Kidney (tissue), 14 donors: ENCODE measurements around the gene AK9. TPM values are rescaled to one million over a fixed set of nuclear protein-coding genes. Genes with fewer than 3 reads are reported as not detected.

Source experiments
- DNase-seq, 5 donors: peaks; one replicate each; pipeline ENCODE4 v3.0.0-alpha.2; 2013 to 2020
- FAIRE-seq: peaks from 2 replicates; lab custom pipeline; 2012; peaks lifted over from hg19 to GRCh38; lab: Jason Lieb, UNC
- H3K27ac ChIP-seq, 2 donors: one replicate each; pipeline ENCODE4 v1.7.0; 2013; ENCODE audit warnings: low read depth in 2 of 2, low read length in 2 of 2, inconsistent platforms in 1 of 2
- H3K27me3 ChIP-seq: one replicate; pipeline ENCODE4 v1.7.1; 2013; ENCODE audit warnings: low read length, inconsistent platforms; ENCODE audit not compliant: control insufficient read depth, insufficient read depth
- H3K36me3 ChIP-seq, 3 donors: one replicate each; pipeline versions ENCODE4 v1.7.0 to v1.7.1; 2013; ENCODE audit warnings: low read length in 3 of 3, control low read depth in 1 of 3, inconsistent platforms in 1 of 3; ENCODE audit not compliant: insufficient read depth in 3 of 3, control insufficient read depth in 2 of 3
- H3K4me1 ChIP-seq, 3 donors: one replicate each; pipeline versions ENCODE4 v1.7.0 to v1.7.1; 2013; ENCODE audit warnings: low read length in 3 of 3, inconsistent platforms in 1 of 3, low read depth in 1 of 3; ENCODE audit not compliant: control insufficient read depth in 2 of 3, insufficient read depth in 2 of 3
- H3K4me3 ChIP-seq, 3 donors: one replicate each; pipeline versions ENCODE4 v1.7.0 to v1.8.1; 2013; ENCODE audit warnings: low read length in 3 of 3, control low read depth in 1 of 3, inconsistent platforms in 1 of 3
- H3K9ac ChIP-seq, 3 donors: one replicate each; pipeline versions ENCODE4 v1.7.0 to v1.7.1; 2013; ENCODE audit warnings: low read length in 3 of 3, control low read depth in 1 of 3, inconsistent platforms in 1 of 3
- H3K9me3 ChIP-seq, 3 donors: one replicate each; pipeline versions ENCODE4 v1.7.0 to v1.7.1; 2013; ENCODE audit warnings: low read length in 3 of 3, control low read depth in 1 of 3, inconsistent platforms in 1 of 3; ENCODE audit not compliant: control insufficient read depth in 2 of 3, insufficient read depth in 1 of 3
- CTCF ChIP-seq: IDR thresholded peaks from 3 replicates; pipeline ENCODE4 v1.5.1; 2012; ENCODE audit warnings: mild to moderate bottlenecking, moderate library complexity, borderline replicate concordance; ENCODE audit not compliant: insufficient read depth; ENCODE audit errors: extremely low read depth
- intact Hi-C: fragments of 100-400 bp; cut with DNase I; formaldehyde crosslinking; loops from one replicate; pipeline ENCODE4 v1.11.1; 2022
- polyA plus RNA-seq: library from polyadenylated mRNA; stranded (reverse); fragments of 350-450 nt; fragmentation: Illumina TruSeq; extraction: RNeasy Lipid Tissue Mini Kit (QIAGEN cat#74804); gene quantifications from one replicate; pipeline ENCODE4 v1.2.3, GENCODE V29; 2014; ENCODE audit warnings: low read depth, low replicate concordance; ENCODE audit not compliant: insufficient read depth
- total RNA-seq: library from RNA; stranded (reverse); fragmentation: NEBNext Ultra II Directional; extraction: Animal tissue kit (Norgen Biotek cat#: 25700); gene quantifications from one replicate; pipeline ENCODE4 v1.2.1, GENCODE V29; 2021
- donor health status: control.
- donor health status: control.
- donor health status: control.
- donor health status: control.
- donor health status: control.
- donor health status: DM: yes; HTN: yes; CAD: no.
- donor health status: Normal renal cell carcinoma (clear cell type).

AK9 gene
- total and polyA plus RNA-seq, 2 donors from 2014 or later, result 4.6 to 10.9 TPM

GRCh38 chr6:109449064-109449794, 241.8 kb downstream of the AK9 start:
- Histone ChIP-seq H3K36me3 (peaks cover 0 to 9% (median 3%) of the 10 kb centered on the region in 3 donors), H3K9me3 (no peaks in the 10 kb centered on the region), H3K4me1 (peaks cover 0 to 4% (median 0%) of the 10 kb centered on the region in 3 donors), H3K27me3 (no peaks in the 10 kb centered on the region), H3K4me3 (no peak overlapping the region), H3K27ac (no peak overlapping the region), H3K9ac (no peak overlapping the region)
- FAIRE-seq, result no peak
- intact Hi-C loops, result no loop called here
- no peak for TF ChIP-seq CTCF
- no peak for DNase-seq

GRCh38 chr6:109448615-109449014, 242.4 kb downstream of the AK9 start:
- H3K36me3 ChIP-seq, result peaks cover 0 to 9% (median 3%) of the 10 kb centered on the region in 3 donors
- no peak for TF ChIP-seq CTCF
- H3K27ac ChIP-seq, result no peak overlapping the region
- H3K4me3 ChIP-seq, result no peak overlapping the region
- H3K9me3 ChIP-seq, result no peaks in the 10 kb centered on the region
- intact Hi-C loops, result no loop called here
- H3K27me3 ChIP-seq, result no peaks in the 10 kb centered on the region
- DNase-seq (no peak), FAIRE-seq (no peak)
- H3K9ac ChIP-seq, result no peak overlapping the region
- H3K4me1 ChIP-seq, result no peaks in the 10 kb centered on the region

GRCh38 chr6:109447878-109448555, 243.0 kb downstream of the AK9 start:
- no peaks in the 10 kb centered on the region for H3K27me3 ChIP-seq
- TF ChIP-seq CTCF, result no peak

More at GRCh38 chr6:109447878-109448555, 243.0 kb downstream of the AK9 start:
- Histone ChIP-seq H3K9ac (no peak overlapping the region), H3K9me3 (no peaks in the 10 kb centered on the region), H3K4me1 (no peaks in the 10 kb centered on the region), H3K4me3 (no peak overlapping the region), H3K36me3 (peaks cover 0 to 9% (median 4%) of the 10 kb centered on the region in 3 donors), H3K27ac (no peak overlapping the region)
- intact Hi-C loops, result no loop called here
- no peak for FAIRE-seq
- DNase-seq, result no peak
